ENCODE data around the gene PTCSC3.

The PTCSC3 gene

DNA sequence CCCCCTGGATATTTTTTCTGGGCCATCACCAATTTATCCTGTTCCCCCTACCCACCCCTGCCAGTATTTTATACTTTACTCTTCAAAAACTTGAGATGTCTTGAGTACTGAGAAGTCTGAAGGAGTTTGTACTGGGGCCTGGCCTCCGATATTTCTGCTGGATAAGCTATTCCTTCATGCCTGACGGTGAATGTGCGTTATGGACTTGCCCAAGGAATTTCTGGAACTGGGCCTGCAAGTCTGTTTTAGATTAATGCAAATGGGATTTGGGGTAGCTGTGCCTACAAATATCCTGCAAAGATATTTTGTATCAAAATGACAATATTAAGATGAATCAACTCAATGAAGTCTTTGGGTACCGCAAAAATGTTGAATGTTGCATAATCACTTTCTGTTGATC is at the start of gene PTCSC3:
PTCSC3 (minus strand) TSS at position 199 of the 400 bp plus-strand sequence.
- DNase-seq: no peak

DNA sequence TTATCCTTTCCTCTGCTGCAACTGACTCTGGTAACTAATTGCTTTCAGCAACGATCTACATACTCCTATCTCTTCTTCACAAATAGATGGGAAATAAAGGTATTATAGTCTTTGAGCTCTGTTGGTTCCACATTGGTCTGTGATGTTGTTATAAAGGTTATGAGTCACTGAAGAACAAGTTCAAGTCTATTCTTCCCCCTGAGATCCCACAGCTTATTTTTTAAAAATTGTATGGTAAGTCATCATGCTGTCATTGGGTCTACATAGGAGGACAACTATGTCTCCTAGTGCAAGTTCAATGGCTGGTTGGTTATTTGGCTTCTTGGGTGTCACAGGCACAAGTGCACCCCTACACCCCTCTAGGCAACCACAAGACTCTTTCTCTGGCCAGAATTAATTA is 49.6 kb upstream of the PTCSC3 start:
- DNase-seq: no peak

DNA sequence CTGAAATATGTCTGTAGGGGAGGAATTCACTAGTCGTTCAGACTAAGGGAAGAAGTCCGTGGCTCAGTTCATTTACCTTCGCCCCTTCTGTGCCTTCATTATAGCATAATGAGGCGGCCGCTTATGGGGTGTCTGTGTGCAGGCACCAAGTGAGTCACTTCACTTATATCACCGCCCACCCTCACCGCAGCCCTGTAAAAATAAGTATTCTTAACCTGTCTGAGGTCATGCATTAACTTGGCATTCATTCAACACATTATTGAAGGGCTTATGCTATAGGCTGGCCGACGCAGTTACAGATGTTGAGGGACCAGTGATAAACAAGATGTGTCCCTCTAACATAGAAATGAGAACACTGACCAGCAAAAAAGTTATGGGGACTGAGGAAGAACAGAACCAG is 47.7 kb upstream of the PTCSC3 start:
- DNase-seq: no peak

DNA sequence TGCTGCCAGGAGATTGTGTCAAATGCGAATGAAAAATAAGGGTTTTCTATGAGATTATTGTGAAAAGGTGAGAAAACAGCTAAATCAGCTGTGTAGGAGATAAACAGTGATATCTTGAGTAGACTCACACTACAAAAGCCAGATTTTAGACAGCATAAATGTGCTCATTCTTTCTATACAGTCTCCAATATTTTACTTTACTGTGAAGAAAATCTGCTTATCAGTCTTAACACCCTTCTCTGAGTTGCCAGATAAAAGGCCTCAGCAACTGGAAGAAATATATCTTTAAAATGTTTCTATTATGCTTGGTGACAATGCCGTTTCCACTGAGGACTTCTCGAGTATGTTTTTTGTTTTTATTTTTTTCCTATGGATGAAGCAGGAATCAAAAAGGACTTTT is 47.0 kb upstream of the PTCSC3 start:
- no peak for DNase-seq

DNA sequence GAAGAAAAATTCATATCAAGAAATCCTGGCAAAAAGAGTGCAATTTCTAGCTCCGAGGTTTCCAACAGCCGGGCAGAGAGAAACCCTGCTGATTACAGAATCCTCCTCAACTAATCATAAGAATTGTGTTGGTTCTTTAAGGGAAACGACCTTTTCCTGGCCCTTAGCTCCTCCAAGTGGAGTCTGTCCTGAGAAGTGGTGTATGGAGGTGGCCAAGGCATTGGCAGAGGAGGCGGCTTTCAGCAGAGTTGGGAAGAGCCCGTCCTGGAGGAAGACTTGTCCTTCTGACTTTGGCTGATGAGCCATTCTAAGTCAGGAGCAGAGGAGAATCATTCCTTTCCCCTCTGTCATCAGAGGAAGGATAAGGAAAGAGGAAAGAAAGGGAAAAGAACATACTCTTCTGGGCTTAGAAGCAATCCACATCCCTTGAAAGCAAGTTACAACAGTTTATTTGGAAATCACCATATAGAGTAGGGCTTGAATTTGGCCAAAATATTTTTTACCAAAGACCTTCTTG is 46.5 kb upstream of the PTCSC3 start:
- no peak for DNase-seq

DNA sequence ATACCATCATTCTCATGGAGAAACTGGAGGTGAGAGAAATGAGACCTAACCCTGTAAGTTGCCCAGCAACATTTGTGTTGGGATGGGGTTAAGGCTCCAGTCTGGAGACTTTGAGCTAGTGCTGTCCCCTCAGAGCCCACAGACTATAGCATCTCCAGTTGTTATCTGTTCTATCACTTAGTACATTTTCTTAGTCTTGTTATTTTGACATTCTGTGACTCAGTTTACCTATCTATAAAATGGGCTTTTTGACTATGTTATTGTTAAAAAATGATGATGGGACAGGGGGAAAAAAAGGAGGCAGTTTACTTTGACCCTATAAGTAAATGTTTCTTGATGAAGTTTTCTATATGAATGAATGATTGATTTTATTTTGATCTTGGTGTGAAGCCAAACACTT is 45.8 kb upstream of the PTCSC3 start:
- no peak for DNase-seq

DNA sequence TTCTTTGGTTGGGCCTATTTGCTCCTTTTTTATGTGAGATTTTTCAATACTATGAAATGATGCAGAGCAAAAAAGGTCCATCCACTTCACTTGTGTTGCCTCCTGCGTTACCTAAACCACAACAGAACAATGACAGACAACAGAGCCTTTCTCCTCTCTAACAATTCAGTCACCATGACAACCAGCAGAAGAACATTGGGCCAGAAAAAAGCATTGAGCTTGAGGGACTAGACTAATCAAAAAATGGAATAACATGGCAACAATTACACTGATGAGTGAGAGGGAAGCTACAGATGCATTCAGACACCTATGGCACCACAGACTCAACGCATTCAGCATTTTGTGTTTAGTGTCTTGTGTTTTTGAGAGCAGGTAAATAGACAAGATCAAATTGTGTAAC is 44.6 kb upstream of the PTCSC3 start:
- no peak for DNase-seq

DNA sequence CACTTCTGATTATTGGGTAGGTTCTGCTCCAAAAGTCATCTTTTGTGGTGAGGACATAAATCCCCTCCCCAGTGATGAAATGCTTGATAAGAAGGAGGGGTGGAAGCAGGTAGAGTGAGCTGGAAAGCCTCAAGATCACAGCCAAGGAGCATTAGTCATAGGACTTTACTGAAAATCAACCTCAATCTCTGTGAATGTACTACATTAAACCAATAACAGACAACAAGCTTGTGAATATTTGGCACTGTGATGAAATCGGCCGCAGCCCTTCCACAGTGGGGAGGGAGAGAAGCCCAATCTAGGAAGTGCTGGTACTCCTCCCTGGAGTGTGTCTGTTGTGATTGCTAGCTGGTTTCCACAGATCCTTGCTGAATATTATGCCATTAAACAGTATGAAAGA is 41.2 kb upstream of the PTCSC3 start:
- DNase-seq: no peak

DNA sequence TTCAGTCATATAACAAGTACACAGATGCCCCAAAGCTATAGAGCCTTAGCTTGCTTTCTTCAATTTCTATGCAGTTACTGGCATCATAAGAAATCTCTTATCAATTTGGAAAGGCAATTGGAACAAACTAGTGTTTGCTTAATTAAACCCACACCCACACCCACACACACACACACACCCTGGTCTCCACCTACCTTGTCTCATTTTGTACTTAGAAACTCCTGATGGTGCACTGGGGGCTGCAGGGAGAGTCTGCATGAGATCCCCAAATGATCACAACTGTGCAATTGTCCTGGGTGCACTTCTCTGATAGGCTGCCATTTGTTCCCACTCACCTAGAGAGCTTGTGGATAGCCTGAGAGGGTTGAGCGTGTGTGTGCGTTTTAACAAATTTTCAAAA is 40.5 kb upstream of the PTCSC3 start:
- DNase-seq: no peak

DNA sequence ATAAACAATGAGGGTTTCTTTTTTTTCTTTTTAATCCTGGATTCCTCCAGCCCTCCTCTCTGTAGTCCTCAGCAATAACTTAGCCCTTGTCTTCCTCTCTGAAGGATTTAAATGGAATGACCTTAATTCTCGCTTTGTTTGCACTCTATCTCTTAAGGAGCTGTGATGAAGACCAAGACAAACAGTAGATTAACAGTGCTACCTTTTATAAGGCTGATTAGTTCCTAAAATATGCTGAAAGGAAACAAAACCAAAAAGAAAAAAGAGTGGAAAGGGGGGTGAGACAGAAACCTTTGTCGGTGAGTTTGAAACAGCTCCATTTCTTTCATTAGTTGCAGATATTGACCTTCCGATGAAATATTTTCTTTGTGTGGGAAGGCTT is 38.7 kb upstream of the PTCSC3 start:
- no peak for DNase-seq

DNA sequence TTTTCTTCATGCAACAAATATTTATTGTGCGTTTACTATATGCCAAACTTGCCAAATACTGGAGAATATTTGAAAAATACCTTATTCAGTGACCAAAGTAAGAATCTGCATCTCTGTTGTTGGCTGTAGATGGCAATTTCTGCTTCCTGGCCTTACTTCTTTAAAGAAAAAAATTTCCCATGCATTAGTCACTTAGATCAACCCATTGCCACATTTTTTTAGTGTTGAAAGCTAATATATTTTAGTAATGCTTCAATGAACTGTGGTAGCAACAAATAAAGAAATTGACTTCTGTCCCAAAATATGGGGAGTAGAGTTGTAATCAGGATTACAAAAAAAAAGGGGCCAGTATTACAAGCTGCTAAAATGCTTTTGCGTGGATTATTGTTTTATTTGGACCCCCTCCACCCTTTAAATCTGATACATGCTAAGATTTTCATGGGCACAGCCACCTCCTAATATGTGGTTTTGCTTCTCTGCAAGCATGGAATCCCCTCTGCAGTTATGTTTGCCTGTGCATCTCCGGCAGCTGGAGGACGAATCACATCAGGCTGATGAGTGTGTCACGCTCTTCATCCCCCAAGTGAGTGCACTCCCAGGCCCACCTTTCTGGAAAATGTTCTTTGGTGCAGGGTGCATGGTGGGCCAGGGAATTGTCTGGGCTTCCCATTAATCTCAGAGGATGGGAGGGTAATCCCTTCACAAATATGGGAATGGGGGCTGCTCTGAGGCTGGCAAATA is 38.1 kb upstream of the PTCSC3 start:
- DNase-seq: no peak

DNA sequence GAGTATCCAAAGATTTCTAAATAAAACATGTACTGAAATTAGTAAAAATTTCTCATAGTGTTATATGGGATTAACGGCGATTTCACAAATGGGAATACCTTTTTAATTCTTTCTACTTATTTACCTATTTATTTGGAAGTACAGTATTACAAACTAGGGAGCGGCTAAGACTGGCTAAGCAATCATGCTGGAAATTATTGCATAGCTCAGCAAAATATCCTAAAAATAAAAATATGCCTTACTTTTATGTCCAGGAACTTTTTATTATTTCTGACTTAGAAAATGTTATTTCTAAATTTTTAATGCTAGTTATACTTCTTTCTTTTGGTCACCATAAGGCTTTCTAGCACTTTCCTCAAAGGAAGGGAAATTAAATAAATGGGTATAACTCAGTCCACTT is 36.5 kb upstream of the PTCSC3 start:
- DNase-seq: no peak

DNA sequence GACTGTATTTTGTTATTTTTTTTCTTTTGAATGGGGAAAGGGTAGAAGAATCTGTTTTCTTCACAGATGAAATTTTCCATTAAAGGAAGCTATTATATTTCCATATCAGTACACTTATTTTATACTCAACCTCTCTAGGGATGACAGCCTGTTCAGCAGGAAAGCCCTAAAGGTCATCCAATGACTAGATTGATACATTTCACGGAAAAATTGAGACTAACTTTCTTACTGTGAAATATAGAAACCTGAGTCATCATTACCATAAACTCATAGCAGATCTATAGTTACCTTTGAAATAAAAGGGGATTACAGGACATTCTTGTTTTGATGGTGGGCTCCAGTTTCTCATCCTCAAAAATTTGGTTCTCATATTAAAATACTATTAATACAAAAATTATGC is 36.1 kb upstream of the PTCSC3 start:
- no peak for DNase-seq

DNA sequence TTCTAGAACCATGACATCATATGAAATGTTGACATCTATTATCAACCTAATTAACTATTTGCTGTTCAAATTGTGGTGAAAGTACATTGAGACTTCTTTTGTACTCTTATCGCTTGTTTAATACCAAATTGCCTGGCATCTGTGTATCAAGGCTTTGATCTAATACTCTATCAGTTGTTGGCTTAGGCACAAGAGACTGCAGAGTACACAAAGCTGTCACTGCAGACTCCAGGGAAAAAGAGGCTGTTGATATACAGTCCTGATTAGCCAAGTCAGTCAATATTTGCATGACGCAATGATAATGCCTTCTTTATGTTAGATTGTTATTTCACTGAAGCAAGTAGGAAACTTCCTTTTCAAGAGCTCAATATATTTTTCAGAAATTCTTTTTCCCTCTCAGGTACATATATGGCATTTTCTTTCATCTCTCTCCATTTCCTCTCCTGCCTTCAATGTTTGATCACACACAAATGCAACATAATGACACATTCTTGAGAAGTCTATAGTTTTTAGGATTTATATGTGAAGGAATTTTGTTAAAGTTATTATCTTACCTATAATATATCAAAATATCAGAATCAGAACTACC is 32.3 kb upstream of the PTCSC3 start:
- no peak for DNase-seq

DNA sequence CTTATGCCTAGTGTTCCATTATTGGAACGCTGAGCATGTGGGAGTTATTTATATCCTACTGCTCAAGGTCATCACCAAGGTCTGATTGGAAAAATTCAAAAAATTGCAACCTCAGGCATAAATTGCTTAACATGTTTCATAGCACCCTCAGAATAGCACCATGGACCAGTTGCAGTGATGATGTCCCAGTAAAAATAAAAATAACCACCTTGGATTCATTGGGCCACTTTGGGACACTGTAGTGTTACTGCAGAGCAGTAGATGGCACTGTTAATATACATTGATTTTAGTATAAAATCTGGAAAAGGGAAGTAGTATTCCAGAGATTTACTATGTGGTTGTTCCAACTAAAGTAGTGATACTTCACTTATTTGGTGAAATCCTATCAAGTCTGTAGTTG is 31.0 kb upstream of the PTCSC3 start:
- DNase-seq: no peak

DNA sequence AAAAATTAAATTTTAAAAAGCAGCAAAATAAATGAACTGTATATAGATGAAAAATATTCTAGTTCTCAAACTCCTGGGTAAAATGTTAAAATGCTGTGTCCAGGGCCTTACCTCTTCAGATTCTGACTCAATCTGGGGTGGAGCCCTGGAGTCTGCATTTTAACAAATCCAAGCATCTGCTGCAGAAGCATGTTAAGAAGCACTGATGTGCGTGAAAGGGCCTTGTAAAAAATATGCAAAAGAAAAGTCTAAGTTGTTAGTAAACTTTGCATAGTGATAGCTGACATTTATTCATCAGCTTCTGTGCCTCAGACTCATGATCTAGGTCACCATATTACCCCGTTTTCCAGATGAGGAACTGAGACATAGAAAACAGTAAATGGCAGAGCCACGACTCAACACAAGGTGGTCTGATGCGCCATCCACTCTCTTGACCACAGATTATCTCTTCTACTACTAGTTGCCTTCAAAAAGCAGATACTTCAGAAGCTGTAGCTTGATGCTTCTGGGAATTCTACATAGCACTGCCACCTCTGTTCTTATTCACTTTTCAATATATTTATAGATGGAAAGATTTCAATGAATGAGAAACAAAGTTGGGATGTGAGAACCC is 28.0 kb upstream of the PTCSC3 start:
- DNase-seq: no peak

DNA sequence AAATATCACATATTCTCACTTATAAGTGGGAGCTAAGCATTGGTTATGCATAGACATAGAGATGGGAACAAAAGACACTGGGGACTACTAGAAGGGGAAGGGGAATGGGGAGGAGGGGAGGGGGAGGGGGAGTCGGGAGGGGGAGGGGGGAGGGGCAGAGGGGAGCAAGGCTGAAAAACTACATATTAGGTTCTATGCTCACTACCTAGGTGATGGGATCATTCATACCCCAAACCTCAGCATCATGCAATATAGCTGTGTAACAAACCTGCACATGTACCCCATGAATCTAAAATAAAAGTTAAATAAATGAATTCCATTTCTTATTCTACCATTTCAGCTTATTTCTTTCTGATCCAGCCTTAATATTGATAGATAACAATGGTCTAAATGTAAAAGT is 21.9 kb upstream of the PTCSC3 start:
- no peak for DNase-seq

DNA sequence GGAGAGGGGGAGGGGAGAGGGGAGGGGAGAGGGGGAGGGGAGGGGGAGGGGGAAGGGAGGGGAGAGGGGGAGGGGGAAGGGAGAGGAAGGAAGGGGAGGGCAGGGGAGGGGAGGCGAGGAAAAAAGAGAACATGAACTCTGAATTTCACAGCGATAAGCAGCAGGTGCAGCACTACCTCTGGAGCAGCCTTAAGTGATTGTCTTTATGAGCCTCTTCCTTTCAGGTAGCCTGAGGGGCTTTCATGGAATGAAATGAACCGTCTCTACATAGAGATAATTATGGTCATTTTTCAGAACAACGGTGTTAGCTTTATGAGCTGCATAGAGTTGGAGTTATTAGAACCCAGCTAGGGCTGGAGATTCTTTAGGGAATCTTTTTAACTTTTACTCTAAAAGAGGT is 18.1 kb upstream of the PTCSC3 start:
- no peak for DNase-seq

DNA sequence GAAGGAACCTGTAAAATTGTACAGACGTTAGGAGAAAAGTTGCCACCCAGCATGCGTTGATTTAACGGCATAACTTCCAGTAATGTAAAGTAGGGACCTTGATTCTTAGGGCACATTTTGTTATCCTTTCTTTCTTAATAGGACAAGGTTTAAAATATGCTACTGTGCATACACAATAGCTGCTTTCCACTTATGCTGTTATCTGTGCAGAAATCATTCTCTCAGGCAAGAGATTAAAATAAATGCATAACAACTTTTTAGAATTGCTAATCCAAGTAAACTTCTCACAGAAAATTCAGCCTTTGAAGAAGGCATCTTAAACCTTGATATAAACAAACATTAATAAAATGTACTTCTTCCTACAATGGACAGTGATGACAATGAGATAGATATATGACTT is 16.0 kb upstream of the PTCSC3 start:
- DNase-seq: no peak

DNA sequence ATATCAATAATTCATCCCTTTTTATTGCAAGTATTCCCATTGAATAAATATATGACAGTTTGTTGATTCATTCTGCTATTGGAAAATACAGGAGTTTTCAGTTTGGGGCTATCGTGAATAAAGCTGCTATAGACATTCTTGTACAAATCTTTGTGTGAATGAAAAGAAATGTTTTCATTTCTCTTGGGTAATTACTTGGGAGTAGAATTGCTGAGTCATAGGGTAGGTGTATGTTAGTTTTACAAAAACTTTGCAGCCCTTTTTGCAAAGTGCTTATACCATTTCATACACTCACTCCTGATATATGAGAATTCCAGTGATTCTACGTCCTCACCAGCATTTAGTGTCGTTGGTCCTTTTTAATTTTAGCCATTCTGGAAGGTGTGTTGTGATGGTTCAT is 6.9 kb upstream of the PTCSC3 start:
- DNase-seq: no peak

DNA sequence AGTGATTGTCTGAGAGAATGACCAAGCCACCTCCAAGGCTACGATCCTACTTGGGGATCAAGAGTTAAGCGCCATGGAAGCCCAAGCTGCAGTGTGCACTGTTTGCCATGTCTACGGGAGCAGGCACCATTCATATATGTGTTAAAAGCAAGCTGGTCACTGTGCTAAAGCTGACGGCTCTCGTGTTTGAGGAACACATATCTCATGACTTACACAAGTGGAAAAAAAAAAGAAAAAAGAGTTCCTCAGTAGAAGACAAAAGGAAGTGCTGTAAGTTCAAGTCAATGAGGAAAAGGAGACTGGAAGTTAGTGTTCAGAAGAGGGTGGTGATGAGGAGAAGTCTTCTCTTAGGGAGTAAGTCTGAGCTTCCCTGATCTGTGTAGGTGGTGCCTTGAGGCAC is 4.9 kb upstream of the PTCSC3 start:
- no peak for DNase-seq

DNA sequence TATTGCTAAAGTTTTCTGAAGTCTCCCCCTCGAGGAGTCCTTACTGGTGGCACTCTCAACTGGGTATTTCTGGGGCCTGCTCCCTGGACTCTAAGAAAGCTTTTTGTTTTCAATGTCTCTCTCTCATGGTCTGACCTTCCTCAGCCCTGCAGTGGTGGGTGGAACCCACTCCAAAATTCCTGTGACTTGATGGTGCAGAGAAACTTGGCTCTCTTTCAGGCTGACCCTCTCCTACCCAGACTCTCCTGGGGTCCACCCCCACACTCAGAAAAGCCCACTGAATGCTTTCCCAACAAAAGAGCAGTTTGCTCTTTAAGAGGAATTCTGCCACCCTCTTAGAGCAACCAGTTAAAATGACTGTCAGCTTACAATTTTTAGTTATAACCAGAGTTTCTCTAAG is 967 bp upstream of the PTCSC3 start:
- no peak for DNase-seq

DNA sequence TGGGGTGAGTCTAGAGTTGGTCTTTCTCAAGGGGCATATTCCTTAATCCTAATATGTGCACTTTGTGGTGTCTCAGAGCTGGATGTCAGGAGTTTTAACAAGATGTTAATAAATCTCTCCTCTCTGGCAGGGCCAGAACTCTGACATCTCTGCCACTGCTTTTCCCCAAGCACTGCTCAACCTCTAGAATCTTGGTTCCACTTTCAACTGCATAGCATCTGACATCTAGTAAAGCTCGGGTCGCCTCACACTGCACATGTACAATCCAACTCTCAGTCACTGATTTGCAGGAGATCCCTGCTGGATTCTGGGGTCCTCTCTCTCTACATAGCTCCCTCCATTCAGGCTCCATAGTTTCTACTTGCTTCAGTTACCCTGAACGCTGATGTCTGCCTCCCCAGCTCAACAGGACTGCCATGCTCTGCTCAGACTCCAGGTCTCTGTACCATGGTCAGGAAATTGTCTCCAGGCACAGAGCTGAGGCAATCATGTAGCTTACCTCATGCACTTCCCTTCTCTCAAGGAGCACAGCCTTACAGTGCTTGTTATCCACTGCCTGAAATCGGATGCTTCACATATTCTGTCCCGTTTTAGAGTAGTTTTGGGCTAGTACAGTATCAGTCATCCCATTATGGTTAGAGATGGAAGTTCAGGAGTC is 1.6 kb downstream of the PTCSC3 start:
- no peak for DNase-seq

DNA sequence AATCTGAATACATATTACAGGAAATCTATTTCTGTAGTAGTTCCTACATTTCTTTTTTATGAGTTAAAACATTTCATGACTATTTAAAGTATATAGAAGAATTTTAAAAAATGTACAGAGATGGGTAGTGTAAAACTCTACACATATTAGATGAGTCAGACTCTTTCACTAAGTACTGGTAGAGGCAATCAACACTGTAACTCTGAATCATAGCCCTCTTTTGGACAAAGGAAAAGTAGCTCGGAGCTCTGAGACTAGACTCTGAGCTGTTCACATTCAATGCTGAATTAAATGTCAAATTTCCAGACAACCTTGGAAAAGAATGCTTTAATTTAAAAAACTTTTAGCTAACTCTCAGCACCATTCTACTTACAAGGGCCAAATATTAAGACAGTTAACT is 3.4 kb downstream of the PTCSC3 start:
- no peak for DNase-seq

All from activated CD4-positive, alpha-beta T cell treated with anti-CD3 and anti-CD28 coated beads, Interleukin-2, amount 50 U/mL, for 1 hour (primary cell).